Glutamatergic neuron (in vitro differentiated cells): ENCODE results near the gene OR2T3. TPM values are rescaled to one million over a fixed set of nuclear protein-coding genes. Genes with fewer than 3 reads are reported as not detected.
"Not testable (repeated sequence)": the region's sequence is repeated elsewhere in the genome, so short reads cannot be mapped to it uniquely, and the experiment has no call there.

Source experiments
- DNase-seq: peaks from one replicate; pipeline ENCODE4 v3.0.0; 2022
- H3K27ac Mint-ChIP-seq: one replicate; pipeline ENCODE4 v1.8.0; 2020; ENCODE audit warnings: mild to moderate bottlenecking, mixed read lengths, inconsistent platforms; ENCODE audit not compliant: unreplicated experiment
- H3K27me3 Mint-ChIP-seq: one replicate; pipeline ENCODE4 v1.8.0; 2020; ENCODE audit warnings: mild to moderate bottlenecking, moderate library complexity, mixed read lengths, inconsistent platforms; ENCODE audit not compliant: unreplicated experiment
- H3K36me3 Mint-ChIP-seq: one replicate; pipeline ENCODE4 v1.8.0; 2020; ENCODE audit warnings: mild to moderate bottlenecking, mixed read lengths, inconsistent platforms; ENCODE audit not compliant: unreplicated experiment
- H3K4me1 Mint-ChIP-seq: one replicate; pipeline ENCODE4 v1.8.0; 2020; ENCODE audit warnings: mild to moderate bottlenecking, low read depth, mixed read lengths, inconsistent platforms; ENCODE audit not compliant: unreplicated experiment
- H3K4me3 Mint-ChIP-seq: one replicate; pipeline ENCODE4 v1.8.0; 2020; ENCODE audit warnings: mild to moderate bottlenecking, mixed read lengths, inconsistent platforms; ENCODE audit not compliant: unreplicated experiment
- H3K9me3 Mint-ChIP-seq: one replicate; pipeline ENCODE4 v1.8.0; 2020; ENCODE audit warnings: mild to moderate bottlenecking, moderate library complexity, mixed read lengths, inconsistent platforms; ENCODE audit not compliant: unreplicated experiment
- total RNA-seq: library from RNA; stranded (reverse); fragmentation: NEBNext Ultra II Directional; extraction: Animal tissue kit (Norgen Biotek cat#: 25700); gene quantifications from one replicate; pipeline ENCODE4 v1.2.1, GENCODE V29; 2021; ENCODE audit not compliant: unreplicated experiment
- TF ChIP-seq, protein P1 (sequence below): fragments of 200-600 bp; sonication (generic); IDR thresholded peaks from one replicate; pipeline ENCODE4 v1.5.0; 2021; ENCODE audit not compliant: partially characterized antibody, unreplicated experiment

Gene OR2T3
- total RNA-seq, 1 donor from 2014 or later: not detected

DNA sequence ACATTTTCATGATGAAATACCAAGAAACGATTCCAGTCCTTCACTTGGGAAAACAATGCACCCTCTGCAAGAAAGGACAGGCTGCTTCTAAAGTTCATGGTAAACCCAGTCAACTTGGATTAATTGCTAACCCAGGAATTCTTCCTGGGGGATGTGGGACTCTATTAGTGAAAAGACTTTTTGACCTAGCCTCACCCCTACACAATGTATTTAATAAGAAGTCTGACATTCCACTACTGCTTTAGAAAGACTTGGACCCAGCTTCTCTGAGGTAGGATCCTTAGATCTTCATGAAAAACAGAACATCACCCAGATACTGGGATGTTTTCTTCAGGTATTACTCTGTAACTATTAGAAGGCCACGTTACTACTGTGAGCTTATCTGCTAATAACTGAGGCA, 27.8 kb upstream of the OR2T3 start, which contains the start of gene OR2T2:
Gene OR2T2 (plus strand): TSS at position 239 of the 400 bp plus-strand sequence. CDS start 7,161 bp downstream, outside the sequence.
- not testable (repeated sequence) for H3K9me3 Mint-ChIP-seq, H3K27me3 Mint-ChIP-seq, H3K4me1 Mint-ChIP-seq, DNase-seq, H3K36me3 Mint-ChIP-seq, H3K4me3 Mint-ChIP-seq, H3K27ac Mint-ChIP-seq

DNA sequence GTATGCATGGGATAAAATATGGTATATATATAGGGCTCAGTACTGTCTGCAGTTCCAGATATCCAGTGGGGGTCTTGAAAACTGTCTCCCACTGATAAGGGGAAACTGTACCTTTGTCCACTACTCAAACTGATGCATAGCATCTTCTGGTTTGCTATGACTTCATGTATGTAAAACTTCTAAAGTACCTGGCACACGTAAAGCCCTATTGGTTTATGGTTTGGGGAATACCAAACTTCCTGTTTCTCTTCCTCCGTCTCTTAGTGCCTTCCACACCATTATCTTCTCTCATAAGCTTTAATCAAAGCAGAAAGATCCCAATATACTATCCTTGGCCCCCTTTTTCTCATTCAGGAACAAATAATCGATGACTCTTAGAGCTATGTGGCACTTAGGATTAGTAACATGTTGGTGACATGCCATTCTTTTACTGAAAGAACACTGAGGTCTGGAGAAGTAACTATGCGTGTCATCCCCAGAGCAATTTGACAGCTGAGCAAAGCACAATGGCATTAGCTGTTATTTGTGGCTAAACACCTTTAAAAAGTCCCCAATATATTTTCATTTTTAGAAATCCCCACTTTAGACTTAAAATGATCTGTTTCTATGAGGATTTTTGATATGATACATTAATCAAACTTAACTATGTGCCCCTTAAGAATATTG, 24.6 kb upstream of the OR2T3 start:
- not testable (repeated sequence) for H3K4me3 Mint-ChIP-seq, H3K4me1 Mint-ChIP-seq, H3K27me3 Mint-ChIP-seq, H3K27ac Mint-ChIP-seq, H3K36me3 Mint-ChIP-seq, H3K9me3 Mint-ChIP-seq, DNase-seq

- not testable (repeated sequence) for H3K4me1 Mint-ChIP-seq, H3K9me3 Mint-ChIP-seq, H3K27ac Mint-ChIP-seq, H3K27me3 Mint-ChIP-seq, DNase-seq, H3K4me3 Mint-ChIP-seq, H3K36me3 Mint-ChIP-seq
These were observed 23.2 kb upstream of the OR2T3 start for GRCh38 chr1:248449821-248450465.

DNA sequence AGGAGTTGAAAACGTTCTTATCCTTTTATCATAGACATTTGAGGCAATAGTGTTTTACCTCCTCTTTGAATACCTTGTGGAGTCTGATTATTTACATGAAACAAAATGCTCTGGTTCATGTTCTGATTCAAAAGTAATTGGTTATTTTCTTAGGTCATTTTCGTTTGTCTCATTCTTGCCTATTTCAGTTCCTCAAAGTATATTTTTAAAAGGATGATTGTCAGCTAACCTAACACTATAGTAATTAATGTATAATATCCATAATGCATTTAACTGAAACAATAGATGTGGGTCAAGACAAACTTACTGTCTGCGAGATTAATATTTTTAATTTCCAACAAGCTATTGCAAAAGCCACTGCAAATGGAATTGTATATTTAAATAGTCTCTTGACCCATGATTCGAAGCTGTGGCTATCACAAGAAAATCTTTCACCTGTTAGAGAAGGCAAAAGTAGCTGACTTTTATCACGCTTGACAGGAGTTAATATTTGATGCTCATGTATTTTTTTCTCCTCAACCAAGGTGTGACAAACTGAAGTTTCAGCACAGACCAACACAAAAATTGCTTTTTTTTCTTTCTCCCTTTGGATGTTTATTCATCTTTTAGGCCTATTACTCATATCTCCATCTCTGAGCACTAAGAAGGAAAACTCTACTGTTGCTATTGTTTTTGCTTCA, 22.5 kb upstream of the OR2T3 start:
- DNase-seq, H3K9me3 Mint-ChIP-seq, H3K27ac Mint-ChIP-seq, H3K4me1 Mint-ChIP-seq, H3K36me3 Mint-ChIP-seq, H3K4me3 Mint-ChIP-seq, H3K27me3 Mint-ChIP-seq: not testable (repeated sequence)

DNA sequence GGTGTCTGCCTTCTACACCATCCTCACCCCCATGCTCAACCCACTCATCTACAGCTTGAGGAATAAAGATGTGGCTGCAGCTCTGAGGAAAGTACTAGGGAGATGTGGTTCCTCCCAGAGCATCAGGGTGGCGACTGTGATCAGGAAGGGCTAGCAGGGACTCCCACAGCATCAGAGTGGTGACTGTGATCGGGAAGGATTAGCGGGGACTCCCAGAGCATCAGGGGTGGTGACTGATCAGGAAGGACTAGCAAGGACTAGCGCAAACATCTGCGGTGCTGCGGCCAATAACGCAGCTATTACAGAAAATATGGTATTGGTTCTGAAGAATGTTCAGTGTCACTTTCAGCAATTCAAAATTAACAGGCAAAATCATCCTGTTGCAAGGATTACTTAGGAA, 19.5 kb upstream of the OR2T3 start:
- not testable (repeated sequence) for H3K27me3 Mint-ChIP-seq, H3K4me1 Mint-ChIP-seq, H3K27ac Mint-ChIP-seq, H3K9me3 Mint-ChIP-seq, H3K4me3 Mint-ChIP-seq, H3K36me3 Mint-ChIP-seq, DNase-seq

- not testable (repeated sequence) for H3K36me3 Mint-ChIP-seq, H3K4me3 Mint-ChIP-seq, H3K27me3 Mint-ChIP-seq, DNase-seq, H3K27ac Mint-ChIP-seq, H3K9me3 Mint-ChIP-seq, H3K4me1 Mint-ChIP-seq
These were observed 18.1 kb upstream of the OR2T3 start for GRCh38 chr1:248455045-248455444.

DNA sequence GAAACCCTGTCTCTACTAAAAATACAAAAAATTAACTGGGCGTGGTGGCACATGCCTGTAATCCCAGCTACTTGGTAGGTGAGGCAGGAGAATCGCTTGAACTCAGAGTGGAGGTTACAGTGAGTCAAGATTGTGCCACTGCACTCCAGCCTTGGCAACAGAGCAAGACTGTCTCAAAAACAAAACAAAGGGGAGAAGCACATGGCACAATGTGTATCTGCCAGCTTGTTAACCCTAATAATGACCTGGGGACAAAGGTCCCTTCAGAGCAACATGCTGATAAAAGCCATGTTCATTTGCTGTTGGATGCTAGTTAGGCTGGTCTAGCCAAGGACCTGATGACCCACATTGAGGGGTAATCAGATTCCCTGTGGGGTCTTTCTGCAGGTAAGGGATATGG, 16.5 kb upstream of the OR2T3 start:
- not testable (repeated sequence) for DNase-seq, H3K36me3 Mint-ChIP-seq, H3K27me3 Mint-ChIP-seq, H3K4me3 Mint-ChIP-seq, H3K4me1 Mint-ChIP-seq, H3K27ac Mint-ChIP-seq, H3K9me3 Mint-ChIP-seq

- not testable (repeated sequence) for H3K4me1 Mint-ChIP-seq, DNase-seq, H3K4me3 Mint-ChIP-seq, H3K36me3 Mint-ChIP-seq, H3K9me3 Mint-ChIP-seq, H3K27ac Mint-ChIP-seq, H3K27me3 Mint-ChIP-seq
These were observed 14.0 kb upstream of the OR2T3 start for GRCh38 chr1:248459117-248459516.

DNA sequence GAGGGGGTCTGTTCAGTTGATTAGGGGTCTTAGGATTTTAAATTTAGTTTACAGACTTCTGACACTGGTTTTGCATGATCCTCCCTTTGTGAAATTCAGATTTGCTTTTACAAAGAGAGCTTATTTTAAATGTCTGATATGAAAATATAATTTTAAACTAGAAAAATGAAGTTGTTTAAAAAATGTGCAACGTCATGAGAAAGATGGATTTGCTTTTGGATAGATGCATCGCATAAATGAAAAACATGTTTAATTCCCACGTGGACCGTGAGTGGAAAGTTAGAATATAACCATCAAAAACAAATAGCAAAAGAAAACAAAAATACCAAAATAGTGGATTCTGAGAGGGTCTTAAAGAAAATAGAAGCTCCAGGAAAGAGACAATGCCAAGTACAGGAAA, 2.0 kb upstream of the OR2T3 start:
- no peaks in the 10 kb centered on the region for H3K36me3 Mint-ChIP-seq
- H3K4me3 Mint-ChIP-seq: no peak overlapping the region
- no peak for DNase-seq
- H3K27ac Mint-ChIP-seq: no peak overlapping the region
- no peaks in the 10 kb centered on the region for H3K4me1 Mint-ChIP-seq
- peaks cover 2% of the 10 kb centered on the region for H3K27me3 Mint-ChIP-seq
- no peaks in the 10 kb centered on the region for H3K9me3 Mint-ChIP-seq
- TF ChIP-seq, protein P1, sequence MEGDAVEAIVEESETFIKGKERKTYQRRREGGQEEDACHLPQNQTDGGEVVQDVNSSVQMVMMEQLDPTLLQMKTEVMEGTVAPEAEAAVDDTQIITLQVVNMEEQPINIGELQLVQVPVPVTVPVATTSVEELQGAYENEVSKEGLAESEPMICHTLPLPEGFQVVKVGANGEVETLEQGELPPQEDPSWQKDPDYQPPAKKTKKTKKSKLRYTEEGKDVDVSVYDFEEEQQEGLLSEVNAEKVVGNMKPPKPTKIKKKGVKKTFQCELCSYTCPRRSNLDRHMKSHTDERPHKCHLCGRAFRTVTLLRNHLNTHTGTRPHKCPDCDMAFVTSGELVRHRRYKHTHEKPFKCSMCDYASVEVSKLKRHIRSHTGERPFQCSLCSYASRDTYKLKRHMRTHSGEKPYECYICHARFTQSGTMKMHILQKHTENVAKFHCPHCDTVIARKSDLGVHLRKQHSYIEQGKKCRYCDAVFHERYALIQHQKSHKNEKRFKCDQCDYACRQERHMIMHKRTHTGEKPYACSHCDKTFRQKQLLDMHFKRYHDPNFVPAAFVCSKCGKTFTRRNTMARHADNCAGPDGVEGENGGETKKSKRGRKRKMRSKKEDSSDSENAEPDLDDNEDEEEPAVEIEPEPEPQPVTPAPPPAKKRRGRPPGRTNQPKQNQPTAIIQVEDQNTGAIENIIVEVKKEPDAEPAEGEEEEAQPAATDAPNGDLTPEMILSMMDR: no peak

DNA sequence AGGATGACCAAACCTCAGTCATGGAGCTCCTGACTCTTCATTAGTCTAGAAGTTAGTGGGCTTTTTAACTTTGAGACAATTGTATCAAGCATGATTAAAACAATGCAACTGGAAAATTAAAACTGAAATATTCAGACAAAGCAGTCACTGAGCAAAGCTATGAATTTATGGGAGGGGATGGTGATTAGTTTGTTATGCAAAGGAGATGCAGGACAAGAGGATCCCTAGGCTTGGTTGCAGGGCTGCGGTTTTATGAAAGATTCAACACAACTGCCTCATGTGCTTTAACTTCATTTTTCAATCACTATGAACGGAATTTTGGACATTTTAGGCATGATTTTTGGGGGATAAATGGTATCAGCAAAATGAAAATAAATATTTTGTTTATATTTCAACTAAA, 1.0 kb upstream of the OR2T3 start:
- H3K9me3 Mint-ChIP-seq, H3K27ac Mint-ChIP-seq: not testable (repeated sequence)

DNA sequence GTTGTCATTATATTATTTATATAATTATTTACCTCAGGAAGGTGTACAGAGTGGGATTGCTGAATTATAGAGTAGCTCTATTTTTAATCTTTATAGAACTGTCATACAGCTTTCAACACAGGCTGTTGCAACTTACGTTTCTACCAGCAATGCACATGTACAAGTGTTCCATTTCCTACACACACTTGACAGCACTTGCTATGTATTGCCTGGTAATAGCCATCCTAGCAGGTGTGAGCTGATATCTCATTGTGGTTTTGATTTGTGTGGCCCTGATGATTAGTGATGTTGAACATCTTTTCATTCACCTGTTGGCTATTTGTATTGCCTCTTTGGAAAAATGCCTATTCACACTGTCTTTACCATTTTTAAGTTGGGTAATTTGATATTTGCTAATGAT, 2.5 kb downstream of the OR2T3 start:
- H3K27me3 Mint-ChIP-seq, H3K36me3 Mint-ChIP-seq, H3K27ac Mint-ChIP-seq, H3K9me3 Mint-ChIP-seq, DNase-seq, H3K4me3 Mint-ChIP-seq, H3K4me1 Mint-ChIP-seq: not testable (repeated sequence)

More for the DNA sequence above, 1.0 kb upstream of the OR2T3 start:
- H3K4me1 Mint-ChIP-seq, DNase-seq, H3K4me3 Mint-ChIP-seq, H3K27me3 Mint-ChIP-seq, H3K36me3 Mint-ChIP-seq: not testable (repeated sequence)
